ENCODE measurements around the gene LYPD8. TPM values are rescaled to one million over a fixed set of nuclear protein-coding genes. Genes with fewer than 3 reads are reported as not detected.

LYPD8 gene
- total RNA-seq, 5 donors from 2014 or later (not counting 1 experiment from before 2014, with no cell fraction given): not detected

DNA sequence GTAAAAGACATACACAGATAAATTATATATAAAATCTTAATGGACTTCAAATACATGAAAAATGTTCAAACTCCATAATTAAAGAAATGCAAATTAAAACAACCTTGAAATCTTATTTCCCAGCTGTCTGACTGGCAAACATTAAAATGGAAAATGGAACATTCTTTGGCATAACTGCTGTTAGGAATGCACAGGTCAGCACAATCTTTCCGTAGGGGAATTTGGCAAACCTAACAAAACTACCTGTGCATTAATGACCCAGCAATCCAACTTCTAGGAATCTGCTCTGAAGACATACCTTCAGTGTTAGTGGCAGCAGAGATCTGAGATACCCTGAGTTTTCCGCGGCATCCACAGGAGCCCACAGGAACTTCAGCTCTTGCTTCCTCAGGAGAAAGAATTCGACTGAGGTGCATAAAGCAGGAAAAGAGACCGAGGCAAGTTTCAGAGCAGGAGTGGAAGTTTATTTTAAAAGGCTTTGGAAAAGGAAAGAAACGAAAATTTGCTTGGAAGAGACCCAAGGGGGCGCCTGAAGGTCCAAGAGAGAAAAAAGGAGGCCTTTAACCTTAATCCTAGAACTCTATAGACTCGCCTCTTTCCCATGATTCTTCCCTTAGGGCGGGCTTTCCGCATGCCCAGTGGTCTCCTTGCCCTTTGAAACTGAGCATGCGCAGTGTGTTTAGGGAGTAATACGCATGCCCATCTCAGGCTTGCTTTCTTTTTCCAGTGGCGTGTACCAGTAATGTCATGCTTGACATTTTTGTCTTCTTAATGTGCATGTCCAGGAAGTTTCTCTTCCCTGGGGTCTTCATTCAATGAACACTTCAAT is 24.8 kb downstream of the LYPD8 start:
- POLR2A ChIA-PET: interaction anchor here in 1 of 2 donors (0.7 kb wide), 1 partner anchor 9 kb away, joined by 3 read pairs; no protein-coding TSS in a partner anchor
- 89% methylated on average over 7 of the region's 13 CpGs for WGBS (ENCODE audit: insufficient coverage)
- H3K4me3 Mint-ChIP-seq: no peak overlapping the region
- Histone ChIP-seq H3K27me3 (replicated peaks in 1 of 2; ENCODE audit: control insufficient read depth in 2 of 2, extremely low read depth in 1 of 2, insufficient read depth in 2 of 2, low read length in 1 of 2) (no peaks in the 10 kb centered on the region), H3K27ac (ENCODE audit: low read length) (no peak overlapping the region), H3K9me3 (no peaks in the 10 kb centered on the region), H3K36me3 (ENCODE audit: control insufficient read depth in 2 of 2, extremely low read depth in 1 of 2, insufficient read depth in 1 of 2, low read length in 1 of 2) (no peaks in the 10 kb centered on the region), H3K4me3 (ENCODE audit: control insufficient read depth in 1 of 2, extremely low read depth in 1 of 2, low read length in 1 of 2) (no peak overlapping the region), H3K4me1 (ENCODE audit: control insufficient read depth in 1 of 2, extremely low read depth in 1 of 2, insufficient read depth in 2 of 2, low read length in 2 of 2) (no peaks in the 10 kb centered on the region)
- ATAC-seq (replicated peaks in 1 of 4) (no peak), DNase-seq (no peak)
- no peak overlapping the region for H3K27ac Mint-ChIP-seq
- H3K4me1 Mint-ChIP-seq: no peaks in the 10 kb centered on the region
- no peaks in the 10 kb centered on the region for H3K36me3 Mint-ChIP-seq
- H3K9me3 Mint-ChIP-seq: peaks cover 4 to 5% (median 5%) of the 10 kb centered on the region in 3 donors
- H3K27me3 Mint-ChIP-seq: peaks cover 4% of the 10 kb centered on the region in 2 donors
- CTCF ChIA-PET: no interaction called here

GRCh38 chr1:248714248-248714647 is 41.3 kb downstream of the LYPD8 start:
- Histone ChIP-seq H3K4me1 (ENCODE audit: control insufficient read depth in 1 of 2, extremely low read depth in 1 of 2, insufficient read depth in 2 of 2, low read length in 2 of 2) (no peaks in the 10 kb centered on the region), H3K36me3 (ENCODE audit: control insufficient read depth in 2 of 2, extremely low read depth in 1 of 2, insufficient read depth in 1 of 2, low read length in 1 of 2) (no peaks in the 10 kb centered on the region), H3K9me3 (no peaks in the 10 kb centered on the region), H3K4me3 (ENCODE audit: control insufficient read depth in 1 of 2, extremely low read depth in 1 of 2, low read length in 1 of 2) (no peak overlapping the region), H3K27me3 (replicated peaks in 1 of 2; ENCODE audit: control insufficient read depth in 2 of 2, extremely low read depth in 1 of 2, insufficient read depth in 2 of 2, low read length in 1 of 2) (peaks cover 0 to 10% of the 10 kb centered on the region in 2 experiments), H3K27ac (ENCODE audit: low read length) (no peak overlapping the region)
- Mint-ChIP-seq H3K36me3 (no peaks in the 10 kb centered on the region), H3K27ac (no peak overlapping the region), H3K4me3 (no peak overlapping the region), H3K27me3 (peaks cover 11 to 14% of the 10 kb centered on the region in 2 donors), H3K9me3 (peaks cover 8 to 22% (median 12%) of the 10 kb centered on the region in 3 donors), H3K4me1 (no peaks in the 10 kb centered on the region)
- DNase-seq: no peak
- ATAC-seq (replicated peaks in 1 of 4): no peak
- no CpG with 5 or more reads among the region's 3 CpGs for WGBS (ENCODE audit: insufficient coverage)
- POLR2A ChIA-PET: no interaction called here
- CTCF ChIA-PET: interaction anchor here in 1 of 2 donors (0.7 kb wide), 1 partner anchor 14 kb away, joined by 3 read pairs; no protein-coding TSS in a partner anchor

DNA sequence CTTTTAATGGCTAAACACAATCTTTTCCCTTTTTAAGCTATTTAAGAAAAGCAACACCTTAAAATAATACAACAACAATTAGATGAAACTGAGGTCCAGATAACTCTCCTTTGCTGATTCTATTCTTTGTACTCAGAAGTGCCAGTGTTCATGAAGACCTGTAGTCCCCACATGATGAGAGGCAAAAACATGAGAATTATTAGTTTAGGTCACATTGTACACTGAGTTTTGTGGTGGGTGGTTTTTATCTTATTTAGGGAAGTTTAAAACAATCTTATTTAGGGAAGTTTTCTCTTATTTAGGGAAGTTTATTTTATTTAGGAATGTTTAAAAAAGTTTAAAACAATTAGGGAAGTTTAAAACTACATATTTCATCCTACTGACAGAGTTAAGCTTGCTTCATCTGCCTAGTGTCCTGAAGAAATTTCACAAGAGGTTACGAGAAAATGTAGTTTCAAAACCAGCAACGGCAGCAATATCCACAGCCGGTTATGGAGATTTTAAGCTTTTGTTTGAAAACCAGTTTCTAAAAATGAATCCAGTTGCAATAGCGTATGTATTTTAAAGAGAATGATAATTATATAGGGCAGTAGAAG is 45.2 kb downstream of the LYPD8 start:
- no peak overlapping the region for H3K27ac ChIP-seq (ENCODE audit: low read length)
- peaks cover 8 to 19% (median 12%) of the 10 kb centered on the region in 3 donors for H3K9me3 Mint-ChIP-seq
- 60% methylated on average over 2 of the region's 4 CpGs for WGBS (ENCODE audit: insufficient coverage)
- H3K27me3 Mint-ChIP-seq: peaks cover 17 to 19% of the 10 kb centered on the region in 2 donors
- H3K4me1 Mint-ChIP-seq: no peaks in the 10 kb centered on the region
- no peaks in the 10 kb centered on the region for H3K4me1 ChIP-seq (ENCODE audit: control insufficient read depth in 1 of 2, extremely low read depth in 1 of 2, insufficient read depth in 2 of 2, low read length in 2 of 2)
- no peaks in the 10 kb centered on the region for H3K36me3 Mint-ChIP-seq
- no peak overlapping the region for H3K27ac Mint-ChIP-seq
- POLR2A ChIA-PET: no interaction called here
- DNase-seq (no peak), ATAC-seq (replicated peaks in 1 of 4) (no peak)
- no peaks in the 10 kb centered on the region for H3K9me3 ChIP-seq
- CTCF ChIA-PET: no interaction called here
- peaks cover 2 to 17% of the 10 kb centered on the region in 2 experiments for H3K27me3 ChIP-seq (replicated peaks in 1 of 2; ENCODE audit: control insufficient read depth in 2 of 2, extremely low read depth in 1 of 2, insufficient read depth in 2 of 2, low read length in 1 of 2)
- no peak overlapping the region for H3K4me3 ChIP-seq (ENCODE audit: control insufficient read depth in 1 of 2, extremely low read depth in 1 of 2, low read length in 1 of 2)
- no peaks in the 10 kb centered on the region for H3K36me3 ChIP-seq (ENCODE audit: control insufficient read depth in 2 of 2, extremely low read depth in 1 of 2, insufficient read depth in 1 of 2, low read length in 1 of 2)
- no peak overlapping the region for H3K4me3 Mint-ChIP-seq

GRCh38 chr1:248704606-248705005 is 51.0 kb downstream of the LYPD8 start:
- POLR2A ChIA-PET: no interaction called here
- Histone ChIP-seq H3K27ac (ENCODE audit: low read length) (no peak overlapping the region), H3K9me3 (no peaks in the 10 kb centered on the region), H3K4me3 (ENCODE audit: control insufficient read depth in 1 of 2, extremely low read depth in 1 of 2, low read length in 1 of 2) (no peak overlapping the region), H3K36me3 (ENCODE audit: control insufficient read depth in 2 of 2, extremely low read depth in 1 of 2, insufficient read depth in 1 of 2, low read length in 1 of 2) (no peaks in the 10 kb centered on the region), H3K27me3 (replicated peaks in 1 of 2; ENCODE audit: control insufficient read depth in 2 of 2, extremely low read depth in 1 of 2, insufficient read depth in 2 of 2, low read length in 1 of 2) (peaks cover 2 to 10% of the 10 kb centered on the region in 2 experiments), H3K4me1 (ENCODE audit: control insufficient read depth in 1 of 2, extremely low read depth in 1 of 2, insufficient read depth in 2 of 2, low read length in 2 of 2) (no peaks in the 10 kb centered on the region)
- H3K27ac Mint-ChIP-seq: no peak overlapping the region
- no peak overlapping the region for H3K4me3 Mint-ChIP-seq
- no peaks in the 10 kb centered on the region for H3K4me1 Mint-ChIP-seq
- no peaks in the 10 kb centered on the region for H3K36me3 Mint-ChIP-seq
- H3K27me3 Mint-ChIP-seq: peaks cover 9 to 10% of the 10 kb centered on the region in 2 donors
- ATAC-seq (replicated peaks in 1 of 4) (no peak), DNase-seq (no peak)
- no peaks in the 10 kb centered on the region for H3K9me3 Mint-ChIP-seq
- WGBS (ENCODE audit: insufficient coverage): 83% methylated on average over 1 of the region's 2 CpGs
- CTCF ChIA-PET: interaction anchor here in 1 of 2 donors (0.7 kb wide), 1 partner anchor 9 kb away, joined by 4 read pairs; no protein-coding TSS in a partner anchor

DNA sequence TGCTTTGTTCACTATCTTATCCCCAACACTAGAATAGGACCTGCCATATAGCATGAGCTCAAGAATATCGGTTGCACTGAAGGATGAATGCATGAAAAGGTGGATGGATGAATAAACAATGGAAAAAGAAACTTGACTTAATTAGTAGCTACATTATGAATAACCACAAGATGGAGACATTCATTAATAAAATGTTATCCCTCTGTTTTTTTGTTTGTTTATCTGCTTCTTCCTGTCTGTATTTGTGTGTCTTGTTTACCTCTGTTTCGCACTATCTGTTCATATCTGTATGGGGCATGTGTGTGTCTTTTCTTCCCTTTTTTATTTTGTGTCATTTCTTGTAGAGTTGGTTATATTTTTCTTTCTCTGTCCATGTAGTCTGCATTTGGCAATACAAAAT is 51.9 kb downstream of the LYPD8 start:
- H3K27ac Mint-ChIP-seq: no peak overlapping the region
- ChIA-PET CTCF (no interaction called here), POLR2A (no interaction called here)
- H3K36me3 Mint-ChIP-seq: no peaks in the 10 kb centered on the region
- WGBS (ENCODE audit: insufficient coverage): no CpG with 5 or more reads among the region's 2 CpGs
- no peaks in the 10 kb centered on the region for H3K4me1 Mint-ChIP-seq
- no peaks in the 10 kb centered on the region for H3K9me3 Mint-ChIP-seq
- H3K9me3 ChIP-seq: no peaks in the 10 kb centered on the region
- H3K4me3 ChIP-seq (ENCODE audit: control insufficient read depth in 1 of 2, extremely low read depth in 1 of 2, low read length in 1 of 2): no peak overlapping the region
- H3K4me1 ChIP-seq (ENCODE audit: control insufficient read depth in 1 of 2, extremely low read depth in 1 of 2, insufficient read depth in 2 of 2, low read length in 2 of 2): no peaks in the 10 kb centered on the region
- DNase-seq (no peak), ATAC-seq (replicated peaks in 1 of 4) (no peak)
- no peaks in the 10 kb centered on the region for H3K36me3 ChIP-seq (ENCODE audit: control insufficient read depth in 2 of 2, extremely low read depth in 1 of 2, insufficient read depth in 1 of 2, low read length in 1 of 2)
- H3K4me3 Mint-ChIP-seq: no peak overlapping the region
- peaks cover 2 to 7% of the 10 kb centered on the region in 2 experiments for H3K27me3 ChIP-seq (replicated peaks in 1 of 2; ENCODE audit: control insufficient read depth in 2 of 2, extremely low read depth in 1 of 2, insufficient read depth in 2 of 2, low read length in 1 of 2)
- peaks cover 10 to 11% of the 10 kb centered on the region in 2 donors for H3K27me3 Mint-ChIP-seq
- H3K27ac ChIP-seq (ENCODE audit: low read length): no peak overlapping the region

DNA sequence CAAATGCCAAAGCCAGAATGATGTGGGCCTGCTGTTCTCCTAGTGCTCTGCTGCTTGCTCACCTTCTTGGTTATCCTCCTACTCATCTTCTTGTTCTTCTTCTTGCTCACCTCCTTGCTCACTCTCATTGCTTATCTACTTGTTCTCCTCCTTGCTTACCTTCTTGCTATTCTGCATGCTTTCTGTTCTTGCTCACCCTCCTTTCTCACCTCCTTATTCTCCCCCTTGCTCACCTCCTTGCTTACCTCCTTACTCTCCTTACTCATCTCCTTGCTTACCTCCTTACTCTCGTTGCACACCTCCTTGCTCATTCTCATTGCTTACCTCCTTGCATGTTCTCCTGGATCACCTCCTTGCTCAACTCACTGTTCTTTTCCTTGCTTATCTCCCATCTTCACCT is 52.8 kb downstream of the LYPD8 start, which contains the start of gene OR14I1:
OR14I1 (minus strand) TSS at position 53 of the 400 bp plus-strand sequence.
- Mint-ChIP-seq H3K4me3 (no peak within 1 kb of the TSS), H3K9me3 (no peaks in the 10 kb centered on the region), H3K36me3 (no peaks in the 10 kb centered on the region), H3K4me1 (no peaks in the 10 kb centered on the region), H3K27me3 (peaks cover 8 to 9% of the 10 kb centered on the region in 2 donors), H3K27ac (no peak within 1 kb of the TSS)
- 50% methylated on average over 1 of the region's 1 CpG for WGBS (ENCODE audit: insufficient coverage)
- no peaks in the 10 kb centered on the region for H3K9me3 ChIP-seq
- DNase-seq (no peak), ATAC-seq (replicated peaks in 1 of 4) (no peak)
- no peaks in the 10 kb centered on the region for H3K36me3 ChIP-seq (ENCODE audit: control insufficient read depth in 2 of 2, extremely low read depth in 1 of 2, insufficient read depth in 1 of 2, low read length in 1 of 2)
- ChIA-PET POLR2A (no interaction called here), CTCF (no interaction called here)
- peaks cover 0 to 6% of the 10 kb centered on the region in 2 experiments for H3K27me3 ChIP-seq (replicated peaks in 1 of 2; ENCODE audit: control insufficient read depth in 2 of 2, extremely low read depth in 1 of 2, insufficient read depth in 2 of 2, low read length in 1 of 2)
- H3K4me3 ChIP-seq (ENCODE audit: control insufficient read depth in 1 of 2, extremely low read depth in 1 of 2, low read length in 1 of 2): no peak within 1 kb of the TSS
- no peak within 1 kb of the TSS for H3K27ac ChIP-seq (ENCODE audit: low read length)
- no peaks in the 10 kb centered on the region for H3K4me1 ChIP-seq (ENCODE audit: control insufficient read depth in 1 of 2, extremely low read depth in 1 of 2, insufficient read depth in 2 of 2, low read length in 2 of 2)

All from T-cell (primary cell).